GM23248 (cell line): ENCODE results near the gene FAM131C.

Experiments
- EZH2 ChIP-seq: fragments of 200-600 bp; sonication (generic); IDR thresholded peaks from 2 replicates; pipeline ENCODE4 v1.6.1; 2018; ENCODE audit warnings: antibody characterized with exemption, mild to moderate bottlenecking; ENCODE audit not compliant: insufficient read depth, poor library complexity, severe bottlenecking
- EZH2phosphoT487 ChIP-seq: fragments of 200-600 bp; sonication (generic); IDR thresholded peaks from 2 replicates; pipeline ENCODE4 v1.6.1; 2018; ENCODE audit warnings: antibody characterized with exemption, moderate library complexity, mild to moderate bottlenecking, low read depth; ENCODE audit not compliant: insufficient read depth

DNA sequence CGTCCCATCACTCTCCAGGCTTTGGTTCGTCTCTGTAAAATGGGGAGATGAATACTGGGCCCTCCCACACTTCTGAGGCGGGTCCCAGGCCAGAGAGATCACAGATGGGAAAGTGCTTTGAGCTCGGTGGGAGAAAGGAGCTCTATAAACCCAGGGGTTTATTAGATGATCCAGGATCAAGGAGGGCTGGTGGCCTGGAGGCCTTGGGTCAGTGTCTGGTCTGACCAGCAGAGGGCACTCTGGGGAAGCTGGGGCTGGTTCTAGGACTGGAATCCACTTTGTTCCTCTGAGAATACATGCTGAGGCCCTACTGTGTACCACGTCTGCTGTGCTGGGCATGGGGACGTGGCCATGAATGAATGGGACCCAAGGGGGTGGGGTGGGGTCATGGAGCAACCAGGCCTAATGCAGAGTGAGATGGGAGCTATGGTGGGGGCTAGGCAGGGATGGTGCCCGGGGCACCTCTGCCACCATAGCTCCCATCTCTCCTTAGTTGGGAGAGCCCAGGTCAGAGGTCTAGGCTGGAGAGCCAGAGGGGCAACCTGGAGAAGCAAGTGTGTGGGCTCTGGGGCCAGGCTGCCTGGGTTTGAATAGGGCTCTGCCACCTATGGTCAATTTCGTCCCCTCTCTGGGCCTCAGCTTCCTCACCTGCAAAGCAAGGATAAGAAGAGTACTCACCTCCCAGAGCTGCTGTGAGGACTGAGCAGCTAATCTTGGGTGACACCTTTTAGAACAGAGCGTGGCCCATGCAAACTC is 9.0 kb upstream of the FAM131C start:
- TF ChIP-seq EZH2 (no peak), EZH2phosphoT487 (no peak)
